Uterus (tissue), 4 donors: Measurements from ENCODE around the gene VBP1. TPM values are rescaled to one million over a fixed set of nuclear protein-coding genes. Genes with fewer than 3 reads are reported as not detected.

Experiments used
- DNase-seq, 2 donors: peaks; one replicate each; pipeline ENCODE4 v3.0.0-alpha.2; 2019 to 2020
- H3K27ac ChIP-seq, 2 donors: fragments of 200-600 bp; sonication (generic); 1 replicate in 1 of 2; 2 replicates in 1 of 2; pipeline ENCODE4 v1.5.1; 2016 to 2018
- H3K27me3 ChIP-seq, 2 donors: fragments of 200-600 bp; sonication (generic); one replicate each; pipeline ENCODE4 v1.5.1; 2018 to 2019; ENCODE audit warnings: control low read depth in 1 of 2
- H3K36me3 ChIP-seq, 2 donors: fragments of 200-600 bp; sonication (generic); one replicate each; pipeline ENCODE4 v1.5.1; 2019; ENCODE audit warnings: control low read depth in 1 of 2
- H3K4me1 ChIP-seq, 2 donors: fragments of 200-600 bp; sonication (generic); one replicate each; pipeline ENCODE4 v1.5.1; 2018 to 2019; ENCODE audit warnings: control low read depth in 1 of 2
- H3K4me3 ChIP-seq, 2 donors: fragments of 200-600 bp; sonication (generic); 1 replicate in 1 of 2; 2 replicates in 1 of 2; pipeline ENCODE4 v1.5.1; 2018 to 2019; ENCODE audit warnings: mild to moderate bottlenecking in 1 of 2
- H3K9me3 ChIP-seq, 2 donors: fragments of 200-600 bp; sonication (generic); one replicate each; pipeline ENCODE4 v1.5.1; 2019; ENCODE audit warnings: control low read depth in 1 of 2
- CTCF ChIP-seq, 4 experiments: fragments of 200-600 bp in 2 of 4; fragments of 450-650 bp in 2 of 4; sonication (generic) in 2 of 4; IDR thresholded peaks; one replicate each; pipeline ENCODE4 v1.5.1; 2016 to 2019; ENCODE audit warnings: antibody characterized with exemption in 4 of 4, mild to moderate bottlenecking in 2 of 4, moderate library complexity in 1 of 4
- POLR2A ChIP-seq, 2 donors: fragments of 450-650 bp; IDR thresholded peaks; one replicate each; pipeline ENCODE4 v1.6.1; 2016; ENCODE audit warnings: antibody characterized with exemption in 2 of 2, mild to moderate bottlenecking in 1 of 2, moderate library complexity in 1 of 2
- intact Hi-C: fragments of 100-400 bp; cut with DNase I; formaldehyde crosslinking; loops from one replicate; pipeline ENCODE4 v1.15.1; 2023; ENCODE audit warnings: low total_unique reads
- total RNA-seq, 4 donors: library from RNA; depleted of rRNA in 3 of 4; stranded (reverse); fragments of >200 nt in 3 of 4; gene quantifications; one replicate each; pipeline versions ENCODE4 v1.1.0 to v1.2.4, GENCODE V29; 2014 to 2023
- donor health status: DM: yes; HTN: yes; CAD: no.

Gene VBP1
- total RNA-seq, 4 donors from 2014 or later: 27.4 to 83.6 (median 39.4) TPM

GRCh38 chrX:155225774-155226173 is 9.5 kb downstream of the VBP1 start:
- no peaks in the 10 kb centered on the region for H3K4me1 ChIP-seq
- H3K9me3 ChIP-seq: no peaks in the 10 kb centered on the region
- TF ChIP-seq CTCF (IDR thresholded peaks at IDR 0.05) (no peak), POLR2A (IDR thresholded peaks at IDR 0.05) (no peak)
- H3K27ac ChIP-seq: no peak overlapping the region
- no peaks in the 10 kb centered on the region for H3K36me3 ChIP-seq
- no peak overlapping the region for H3K4me3 ChIP-seq
- DNase-seq: no peak
- intact Hi-C loops: no loop called here
- no peaks in the 10 kb centered on the region for H3K27me3 ChIP-seq

- Histone ChIP-seq H3K27me3 (no peaks in the 10 kb centered on the region), H3K27ac (no peak overlapping the region), H3K4me1 (no peaks in the 10 kb centered on the region), H3K4me3 (no peak overlapping the region), H3K9me3 (no peaks in the 10 kb centered on the region), H3K36me3 (no peaks in the 10 kb centered on the region)
- DNase-seq: no peak
- TF ChIP-seq CTCF (IDR thresholded peaks at IDR 0.05) (no peak), POLR2A (IDR thresholded peaks at IDR 0.05) (no peak)
- intact Hi-C loops: no loop called here
These were observed 14.9 kb downstream of the VBP1 start for GRCh38 chrX:155231163-155231562.

GRCh38 chrX:155235891-155236290 is 19.6 kb downstream of the VBP1 start:
- Histone ChIP-seq H3K36me3 (no peaks in the 10 kb centered on the region), H3K27me3 (no peaks in the 10 kb centered on the region), H3K9me3 (no peaks in the 10 kb centered on the region), H3K27ac (no peak overlapping the region), H3K4me3 (no peak overlapping the region), H3K4me1 (no peaks in the 10 kb centered on the region)
- intact Hi-C loops: no loop called here
- no peak for DNase-seq
- no peak for TF ChIP-seq POLR2A (IDR thresholded peaks at IDR 0.05)
- TF ChIP-seq CTCF (IDR thresholded peaks at IDR 0.05): no peak

- DNase-seq: no peak
- no peaks in the 10 kb centered on the region for H3K27me3 ChIP-seq
- intact Hi-C loops: no loop called here
- H3K36me3 ChIP-seq: no peaks in the 10 kb centered on the region
- no peaks in the 10 kb centered on the region for H3K4me1 ChIP-seq
- H3K27ac ChIP-seq: no peak overlapping the region
- no peaks in the 10 kb centered on the region for H3K9me3 ChIP-seq
- TF ChIP-seq CTCF (IDR thresholded peaks at IDR 0.05) (no peak), POLR2A (IDR thresholded peaks at IDR 0.05) (no peak)
- H3K4me3 ChIP-seq: no peak overlapping the region
These were observed 21.5 kb downstream of the VBP1 start for GRCh38 chrX:155237719-155238118.

GRCh38 chrX:155242300-155242699 is 26.0 kb downstream of the VBP1 start:
- DNase-seq: no peak
- H3K4me1 ChIP-seq: no peaks in the 10 kb centered on the region
- H3K27me3 ChIP-seq: no peaks in the 10 kb centered on the region
- H3K9me3 ChIP-seq: no peaks in the 10 kb centered on the region
- intact Hi-C loops: no loop called here
- H3K4me3 ChIP-seq: no peak overlapping the region
- no peak overlapping the region for H3K27ac ChIP-seq
- H3K36me3 ChIP-seq: no peaks in the 10 kb centered on the region
- TF ChIP-seq POLR2A (IDR thresholded peaks at IDR 0.05) (no peak), CTCF (IDR thresholded peaks at IDR 0.05) (no peak)
